Epidermal melanocyte (primary cell): ENCODE data around the gene FAM149A.

Source experiments
- DNase-seq: peaks from one replicate; pipeline ENCODE4 v3.0.0; 2011; ENCODE audit warnings: low spot score; ENCODE audit not compliant: insufficient read length

The FAM149A gene

DNA sequence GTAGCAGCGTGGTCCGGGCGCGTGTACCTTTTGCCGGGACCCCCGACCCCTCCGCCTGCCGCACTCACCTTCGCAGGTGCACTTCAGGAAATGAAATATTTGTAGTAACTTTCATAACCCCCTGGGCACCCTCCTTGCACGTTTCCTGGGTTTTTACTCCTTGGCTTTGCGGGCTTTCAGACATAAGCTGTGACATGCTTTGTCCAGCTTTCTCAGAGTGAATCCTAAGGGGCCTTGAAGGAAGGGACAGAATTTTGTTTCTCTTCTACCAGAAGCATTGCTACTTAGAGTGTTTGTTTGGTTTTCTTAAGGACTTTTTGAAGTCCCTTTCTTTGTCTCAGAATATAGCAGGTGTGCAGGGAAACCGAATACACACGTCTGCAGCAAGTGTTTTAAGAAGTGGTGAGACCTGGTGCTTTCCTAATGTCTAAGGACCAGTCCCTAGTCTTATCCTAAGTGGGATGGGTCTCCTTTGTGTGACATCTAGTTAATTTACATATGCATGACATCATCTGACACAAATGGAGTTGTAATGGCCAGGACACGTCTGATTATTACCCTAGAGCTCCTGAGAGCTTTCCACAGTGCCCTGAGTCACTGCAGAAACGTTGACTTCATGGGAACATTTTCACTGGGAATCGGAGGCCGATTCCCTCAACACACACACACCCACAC is 1.3 kb downstream of the FAM149A start:
- DNase-seq: no peak

DNA sequence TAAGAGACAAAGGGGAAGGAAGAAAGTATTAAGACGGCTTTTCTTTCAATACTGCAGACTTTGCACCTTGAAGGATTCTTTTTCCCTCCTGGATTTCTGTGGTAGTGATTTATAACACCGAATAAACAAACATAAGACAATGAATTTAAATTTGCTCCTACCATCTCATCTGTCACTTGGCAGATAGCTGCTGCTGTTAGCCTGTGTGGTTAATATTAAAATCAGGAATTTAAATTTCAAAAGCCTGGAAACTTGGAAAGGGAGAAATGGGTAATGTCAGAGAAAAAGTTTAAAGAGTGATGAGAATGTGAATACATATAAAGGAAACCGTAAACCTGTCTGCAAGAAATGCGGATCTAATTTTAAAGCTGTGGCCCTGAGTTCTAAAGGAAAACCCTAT is 3.4 kb downstream of the FAM149A start:
- DNase-seq: no peak

DNA sequence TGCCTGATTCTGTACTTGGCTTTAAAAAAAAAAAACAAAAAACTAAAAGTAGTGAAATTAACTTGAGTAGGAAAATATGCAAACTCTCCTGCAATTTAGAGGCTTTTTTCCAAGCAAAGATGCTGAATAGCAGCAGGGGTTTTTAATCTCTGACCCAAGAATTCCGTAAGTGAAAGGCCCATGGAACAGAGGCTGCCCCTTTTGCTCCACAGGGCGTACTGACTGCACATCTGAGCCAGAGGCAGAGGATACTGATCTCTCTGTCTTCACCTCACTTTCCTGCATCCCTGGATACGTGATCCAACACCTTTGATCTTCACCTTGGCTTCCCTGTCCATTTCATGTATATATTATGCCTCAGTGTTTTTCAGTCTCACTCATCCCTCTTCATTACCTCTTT is 3.9 kb downstream of the FAM149A start:
- no peak for DNase-seq

DNA sequence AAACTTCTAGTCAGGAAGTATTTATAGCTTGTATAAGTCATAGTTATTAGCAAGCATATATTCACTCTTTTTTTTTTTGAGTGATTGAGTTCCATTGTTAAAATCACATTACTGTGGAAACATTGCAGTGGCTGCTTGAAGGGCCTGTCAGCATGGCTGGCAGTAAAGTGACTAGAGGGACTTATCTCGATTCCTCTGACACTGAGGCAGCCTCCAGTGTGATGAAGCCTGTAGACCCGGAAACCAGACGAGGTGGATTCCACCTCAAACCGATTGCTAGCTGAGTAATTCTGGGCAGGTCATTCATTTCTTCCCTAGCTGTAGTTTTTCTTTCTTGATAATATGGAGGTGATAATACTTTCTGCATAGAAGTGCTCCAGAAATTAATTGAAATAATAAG is 4.7 kb downstream of the FAM149A start:
- DNase-seq: no peak

DNA sequence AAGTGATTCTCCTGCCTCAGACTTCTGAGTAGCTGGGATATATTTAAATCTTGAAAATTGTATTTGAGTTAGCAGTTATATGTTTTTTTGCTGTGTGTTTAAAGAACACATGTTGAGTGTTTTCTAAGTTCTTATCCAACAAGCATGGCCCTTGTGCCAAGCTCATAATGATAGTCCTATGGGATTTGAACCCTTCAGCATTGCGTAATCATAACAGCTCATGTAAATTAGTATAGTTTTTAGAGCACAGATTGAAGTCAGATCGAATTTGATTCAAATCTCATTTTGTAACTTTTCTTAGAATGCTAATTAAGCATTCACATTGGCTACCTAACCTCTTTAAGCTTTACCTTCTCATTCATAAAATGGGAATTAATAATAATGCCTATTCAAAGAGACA is 12.2 kb downstream of the FAM149A start:
- DNase-seq: no peak

DNA sequence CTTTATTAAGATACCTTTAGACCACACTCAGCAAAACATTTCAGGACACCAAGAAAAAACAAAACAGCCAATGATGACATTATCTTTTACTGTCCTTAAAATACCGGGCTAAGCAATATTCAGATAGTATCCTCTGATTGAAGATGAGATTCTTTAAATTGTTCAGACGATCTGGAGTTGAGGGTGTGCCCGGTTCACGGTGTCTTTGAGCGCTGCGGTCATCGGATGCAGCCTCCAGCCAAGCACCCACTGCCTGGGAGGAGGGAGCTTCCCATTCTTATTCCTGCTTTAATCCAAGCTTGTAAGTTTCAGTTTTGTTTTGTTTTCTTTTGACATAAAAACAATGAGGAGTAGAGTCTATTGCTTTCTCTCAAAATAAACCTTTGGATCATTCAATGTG is 14.1 kb downstream of the FAM149A start:
- DNase-seq: no peak

DNA sequence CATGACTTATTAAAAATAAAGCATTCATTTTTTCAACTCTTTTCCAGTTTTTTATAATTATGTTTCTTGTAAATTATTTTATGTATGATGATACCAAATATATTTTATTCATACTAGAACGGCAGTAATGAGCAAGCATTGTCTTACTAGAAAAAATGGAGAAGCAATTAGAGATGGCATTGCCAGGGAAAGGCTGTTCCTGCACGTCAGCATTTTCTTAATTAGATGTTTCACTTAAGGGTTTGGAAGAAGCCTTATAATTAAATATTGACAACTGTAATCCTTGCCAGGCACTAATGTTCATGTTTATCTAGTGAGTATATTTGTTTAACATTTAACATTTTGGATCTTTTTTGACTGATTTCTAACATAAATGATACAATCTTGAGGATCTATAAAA is 16.6 kb downstream of the FAM149A start:
- no peak for DNase-seq

DNA sequence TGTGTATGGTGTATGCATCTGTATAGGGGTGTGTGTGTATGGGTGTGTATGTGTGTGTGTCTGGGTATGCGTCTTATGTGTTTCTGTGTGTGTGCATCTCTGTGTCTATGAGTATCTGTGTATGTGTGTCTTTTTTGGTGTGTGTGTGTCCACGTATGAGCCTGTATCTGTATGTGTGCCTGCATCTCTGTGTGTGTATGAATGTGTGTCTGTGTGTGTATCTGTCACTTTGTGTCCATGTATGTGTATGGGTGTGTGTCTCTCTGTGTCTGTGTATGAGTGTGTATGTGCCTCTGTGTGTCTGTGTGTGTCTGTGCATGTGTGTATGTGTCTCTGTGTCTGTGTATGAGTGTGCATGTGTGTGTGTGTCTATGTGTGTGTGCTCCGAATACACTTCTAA is 24.3 kb downstream of the FAM149A start:
- DNase-seq: no peak

DNA sequence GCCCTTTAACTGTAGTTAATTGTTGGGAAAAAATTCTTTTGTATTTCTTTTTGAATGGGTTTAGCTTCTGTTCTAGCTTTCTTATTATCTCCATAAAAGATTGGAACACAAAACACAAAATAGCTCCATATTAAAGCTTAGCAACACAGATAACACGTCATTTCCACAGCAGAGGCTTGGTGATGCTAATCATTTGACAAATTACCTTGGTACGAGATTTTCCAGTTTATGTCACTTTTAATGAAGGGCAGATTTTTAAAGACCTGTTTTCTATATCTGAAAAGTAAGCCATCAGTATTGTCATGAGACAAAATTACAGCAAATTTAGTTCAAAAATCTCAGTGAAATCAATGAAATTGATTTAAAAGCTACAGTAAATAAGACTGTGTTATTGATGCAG is 27.4 kb downstream of the FAM149A start:
- no peak for DNase-seq

DNA sequence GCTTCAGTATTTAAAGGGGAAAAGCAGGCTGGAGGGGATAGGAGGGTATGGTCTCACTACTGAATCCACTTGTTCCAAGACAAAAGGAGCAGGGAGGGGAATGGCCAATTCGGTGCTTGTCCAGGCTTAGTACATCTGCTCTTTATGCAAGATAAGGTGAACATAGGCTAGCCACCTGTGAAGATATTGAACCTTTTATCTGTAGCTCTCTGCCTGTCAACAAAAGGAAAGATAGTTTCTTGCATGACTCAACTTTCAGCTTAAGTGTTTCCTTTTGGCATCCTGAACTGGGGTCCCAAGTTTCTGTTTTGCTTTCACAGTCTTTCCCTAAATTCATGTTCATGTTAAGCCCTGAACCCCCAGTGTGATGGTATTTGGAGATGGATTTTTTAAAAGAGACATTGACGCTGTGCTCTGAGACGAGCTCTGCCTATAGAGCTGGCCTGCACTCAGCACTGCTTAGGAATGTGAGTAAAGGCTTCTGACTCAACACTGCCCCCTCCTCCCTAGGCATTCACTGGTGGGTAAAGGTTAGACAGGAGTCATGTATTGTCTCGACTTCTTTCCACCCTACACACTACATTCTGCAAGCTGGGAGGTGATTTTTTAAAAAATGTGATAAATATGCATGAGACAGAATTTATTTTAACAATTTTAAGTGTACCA is 28.2 kb downstream of the FAM149A start:
- DNase-seq: no peak

DNA sequence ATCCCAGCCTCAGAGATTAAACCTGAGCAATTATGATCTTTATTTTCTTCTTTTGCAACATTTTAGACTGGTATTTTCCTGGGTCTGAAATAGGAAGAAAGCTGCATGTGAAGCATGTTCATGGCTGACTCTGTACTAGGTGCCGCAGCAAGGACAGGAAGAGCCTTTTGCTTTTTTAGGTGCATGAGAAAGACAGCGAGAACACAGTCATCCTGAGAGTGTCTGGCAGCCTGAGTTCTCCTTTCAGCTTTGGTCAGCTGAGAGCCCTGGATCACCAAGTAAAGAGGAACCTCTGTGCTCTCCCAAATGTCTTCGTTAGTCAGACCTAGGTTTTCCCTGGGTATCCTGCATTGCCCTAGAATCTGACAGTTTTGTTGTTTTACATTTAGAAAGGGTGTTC is 29.8 kb downstream of the FAM149A start:
- DNase-seq: no peak

DNA sequence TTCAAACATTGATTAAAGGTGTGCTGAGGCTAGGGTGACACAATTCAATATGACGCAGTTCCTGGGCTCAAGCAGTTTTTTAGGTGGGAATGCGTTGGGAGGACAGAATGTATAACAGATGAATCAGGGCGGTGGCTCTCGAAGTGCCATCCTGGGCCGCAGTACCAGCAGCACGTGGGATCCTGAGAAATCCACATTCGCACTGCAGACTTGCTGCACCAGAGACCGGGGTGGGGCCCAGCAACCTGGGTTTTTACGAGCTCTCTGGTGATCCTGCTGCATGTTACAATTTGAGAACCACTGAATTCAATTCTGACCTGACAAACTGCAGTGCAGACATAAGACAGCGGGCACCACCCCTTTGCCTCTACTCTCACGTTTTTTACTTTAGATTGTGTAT is 30.4 kb downstream of the FAM149A start:
- no peak for DNase-seq

DNA sequence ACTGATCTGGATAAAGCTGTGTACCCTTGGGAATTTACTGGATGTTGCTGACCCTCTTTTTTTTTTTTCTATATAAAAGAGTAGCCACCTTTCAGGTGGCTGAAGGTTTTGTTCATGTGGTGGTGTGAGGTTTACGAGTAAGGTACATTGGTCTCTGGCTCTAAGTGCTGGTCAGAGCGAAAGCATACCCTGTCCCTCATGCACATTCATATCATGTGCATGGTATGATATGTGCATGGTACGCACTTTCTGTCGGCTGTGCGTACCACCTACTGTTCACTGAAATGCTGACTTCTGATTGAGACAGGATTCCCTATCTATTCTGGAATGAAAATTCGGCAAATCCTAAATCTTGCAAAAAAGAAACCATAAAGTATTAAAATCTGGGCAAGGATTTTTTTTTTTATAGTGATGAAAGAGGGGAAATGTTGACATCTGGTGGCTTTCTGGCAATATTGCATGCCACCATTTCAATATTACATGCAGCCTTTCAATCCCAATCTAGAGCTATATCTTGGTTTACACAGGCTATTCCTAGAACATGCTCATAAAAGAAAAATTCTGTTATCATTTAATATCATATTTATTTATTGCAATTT is 32.8 kb downstream of the FAM149A start:
- DNase-seq: no peak

DNA sequence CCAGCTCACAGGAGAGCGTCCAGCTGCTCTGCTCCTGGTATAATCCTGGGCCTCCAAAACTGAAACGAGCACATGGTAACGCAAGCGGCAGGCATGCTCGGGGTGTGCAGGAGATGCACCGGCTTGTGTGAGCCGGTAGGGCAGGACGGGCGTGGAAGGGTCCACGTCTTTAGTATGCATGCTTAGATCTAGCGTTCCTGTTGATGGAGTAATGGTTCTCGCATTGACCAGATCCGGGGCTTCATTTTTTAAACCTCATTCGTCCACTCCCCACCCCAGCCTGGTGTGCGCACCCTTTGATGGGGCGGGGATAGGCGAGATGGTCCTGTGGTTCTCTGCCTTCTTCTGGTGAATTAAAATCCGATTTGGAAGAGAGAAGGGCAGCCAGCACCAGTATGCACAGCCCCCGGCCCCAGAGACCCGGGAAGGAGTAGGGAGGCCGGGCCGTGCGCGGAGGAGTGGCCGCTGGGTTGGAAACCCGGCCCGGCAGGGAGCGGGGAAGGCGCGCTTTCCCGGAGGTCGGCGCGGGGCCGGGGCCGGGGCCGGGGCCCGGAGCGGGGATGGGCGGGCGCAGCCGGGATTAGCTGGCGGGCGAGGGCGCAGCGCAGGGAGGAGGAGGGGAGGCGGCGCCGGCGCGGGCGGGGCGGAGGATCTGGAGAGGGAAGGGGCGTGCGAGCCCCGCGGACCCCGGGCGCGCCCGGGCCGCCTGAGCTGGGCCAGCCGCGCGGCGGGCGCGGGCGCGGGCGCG is 39.9 kb downstream of the FAM149A start:
- peak; percentile 36 for DNase-seq

DNA sequence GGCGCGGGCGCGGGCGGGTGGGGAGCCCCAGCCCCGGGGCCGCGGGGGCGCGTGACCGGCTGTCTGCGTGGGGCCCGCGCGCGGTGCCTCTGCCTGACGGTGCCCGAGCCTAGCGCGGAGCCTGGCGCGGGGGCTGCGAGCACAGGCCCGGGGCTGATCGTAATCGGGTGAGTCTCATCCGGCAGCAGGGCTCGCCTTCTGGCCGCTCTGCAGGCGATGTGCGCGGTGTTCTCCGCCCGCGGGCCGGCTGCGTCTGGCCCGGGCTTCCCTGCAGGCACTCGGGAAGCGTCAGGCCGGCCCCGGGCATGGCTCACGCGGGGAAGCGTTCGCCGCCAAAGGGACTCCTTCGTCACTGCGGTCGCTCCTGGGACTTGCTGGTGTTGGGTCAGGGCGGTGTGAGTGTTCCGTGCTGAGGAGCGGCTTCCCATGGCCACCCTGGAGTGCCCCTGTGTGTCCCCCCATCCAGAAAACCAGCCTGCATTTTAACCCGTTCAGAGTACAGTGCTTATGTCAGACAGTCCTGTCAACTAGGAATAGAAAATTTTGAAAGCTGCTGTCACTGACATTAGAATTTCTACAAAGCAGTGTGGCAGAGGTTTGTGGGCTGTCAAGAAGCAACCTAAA is 40.6 kb downstream of the FAM149A start:
- DNase-seq: peak; percentile 31

DNA sequence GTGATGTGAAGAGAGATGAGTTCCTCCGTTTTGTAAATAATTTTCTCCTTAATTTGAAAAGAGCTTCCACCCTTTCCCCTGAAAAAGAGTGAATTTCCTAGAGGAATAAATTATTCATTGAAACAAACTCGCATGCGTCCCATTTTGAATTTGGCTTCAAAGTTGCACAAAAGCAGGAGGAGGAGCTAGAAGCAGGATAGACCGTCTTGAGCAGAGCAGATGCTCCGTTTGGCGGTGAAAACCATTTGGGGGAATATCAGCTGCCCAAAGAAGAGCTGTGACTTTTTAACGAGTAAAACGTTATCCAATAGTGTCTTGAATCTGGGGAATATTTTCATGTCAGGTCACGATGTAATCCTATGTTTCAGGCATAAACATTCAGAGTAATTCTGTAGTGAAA is 42.0 kb downstream of the FAM149A start:
- no peak for DNase-seq

DNA sequence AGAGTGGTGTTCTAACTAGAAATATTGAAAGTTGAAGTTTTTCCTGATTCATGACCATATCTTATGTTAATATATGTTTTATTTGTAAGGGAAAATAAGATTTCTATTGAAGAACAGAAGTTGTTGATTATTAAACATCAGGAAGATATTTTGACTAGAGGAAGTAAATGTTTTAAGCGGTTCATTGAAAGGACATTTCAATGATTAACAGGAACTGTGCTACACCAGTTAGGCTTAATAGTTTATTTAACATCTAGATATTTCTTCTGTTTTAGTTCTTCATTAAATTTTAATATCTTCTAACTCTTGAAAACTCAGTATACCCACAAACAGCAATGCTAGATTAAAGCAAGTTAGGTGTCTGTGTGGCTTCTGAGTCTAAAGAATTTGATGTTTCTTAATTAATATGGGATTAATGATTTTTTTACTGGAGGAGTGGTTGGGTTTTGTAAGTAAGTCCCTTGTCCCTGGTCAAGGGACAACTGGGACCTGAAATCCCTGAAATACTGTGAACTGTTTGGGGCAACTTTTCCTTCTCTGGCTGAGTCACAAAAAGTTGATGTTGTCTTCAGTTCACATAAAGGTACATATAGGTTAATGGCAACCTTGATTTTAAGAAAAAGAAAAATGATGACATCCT is 44.0 kb downstream of the FAM149A start:
- DNase-seq: no peak

DNA sequence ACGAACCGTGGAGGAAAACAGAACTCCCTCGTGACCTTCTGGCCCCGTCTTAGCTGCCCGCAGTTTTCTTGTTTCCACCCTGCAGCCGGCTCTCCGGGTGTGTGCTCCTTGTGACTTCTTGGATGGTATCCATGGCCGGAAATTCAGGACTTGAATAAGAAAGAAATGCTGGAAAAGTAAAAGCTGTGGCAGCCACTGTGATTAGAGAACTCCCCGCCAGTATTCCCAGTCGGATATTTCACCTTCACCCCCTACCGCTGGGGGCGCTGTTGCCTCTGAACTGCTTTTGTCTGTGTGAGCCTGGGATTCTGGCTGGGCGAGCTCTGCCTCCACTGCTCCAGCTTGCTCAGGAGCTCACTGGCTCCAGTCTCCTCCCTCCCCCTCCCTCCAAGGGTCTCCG is 45.4 kb downstream of the FAM149A start:
- no peak for DNase-seq

DNA sequence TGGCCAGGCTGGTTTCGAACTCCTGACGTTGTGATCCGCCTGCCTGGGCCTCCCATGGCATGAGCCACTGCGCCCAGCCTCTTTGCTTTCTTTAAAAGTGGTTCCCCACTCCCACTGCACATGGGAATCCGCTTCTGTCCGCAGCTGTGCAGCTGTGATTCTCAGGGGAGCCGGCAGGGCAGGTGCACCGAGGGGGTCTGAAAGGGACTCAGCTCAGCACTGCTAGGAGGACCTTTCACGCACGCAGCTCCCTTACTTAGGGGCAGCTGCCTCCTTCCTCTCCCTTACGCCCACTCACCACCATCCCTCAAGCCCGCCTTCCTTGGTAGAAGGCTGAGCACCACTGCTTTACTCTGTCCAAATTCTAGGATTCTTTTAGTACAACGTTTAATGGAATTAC is 46.4 kb downstream of the FAM149A start:
- DNase-seq: no peak

DNA sequence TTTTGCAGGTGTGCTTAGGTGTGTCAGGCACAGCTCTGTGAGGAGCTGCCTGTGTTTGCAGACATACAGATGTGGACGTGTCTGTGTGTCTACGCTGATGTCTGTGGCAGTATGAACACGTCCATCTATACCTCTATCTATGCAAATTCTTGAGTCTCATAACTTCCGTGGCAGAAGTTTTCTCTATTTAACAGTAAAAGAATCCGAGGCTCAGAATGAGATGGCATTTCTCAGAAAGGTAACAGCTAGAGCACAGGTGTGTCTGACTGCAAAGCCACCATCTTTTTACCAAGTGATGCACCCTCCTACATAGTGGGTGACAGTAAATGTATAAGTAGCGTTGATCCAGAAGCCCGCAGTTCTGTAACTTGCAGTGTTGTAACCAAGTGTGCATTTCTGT is 47.0 kb downstream of the FAM149A start:
- DNase-seq: no peak

DNA sequence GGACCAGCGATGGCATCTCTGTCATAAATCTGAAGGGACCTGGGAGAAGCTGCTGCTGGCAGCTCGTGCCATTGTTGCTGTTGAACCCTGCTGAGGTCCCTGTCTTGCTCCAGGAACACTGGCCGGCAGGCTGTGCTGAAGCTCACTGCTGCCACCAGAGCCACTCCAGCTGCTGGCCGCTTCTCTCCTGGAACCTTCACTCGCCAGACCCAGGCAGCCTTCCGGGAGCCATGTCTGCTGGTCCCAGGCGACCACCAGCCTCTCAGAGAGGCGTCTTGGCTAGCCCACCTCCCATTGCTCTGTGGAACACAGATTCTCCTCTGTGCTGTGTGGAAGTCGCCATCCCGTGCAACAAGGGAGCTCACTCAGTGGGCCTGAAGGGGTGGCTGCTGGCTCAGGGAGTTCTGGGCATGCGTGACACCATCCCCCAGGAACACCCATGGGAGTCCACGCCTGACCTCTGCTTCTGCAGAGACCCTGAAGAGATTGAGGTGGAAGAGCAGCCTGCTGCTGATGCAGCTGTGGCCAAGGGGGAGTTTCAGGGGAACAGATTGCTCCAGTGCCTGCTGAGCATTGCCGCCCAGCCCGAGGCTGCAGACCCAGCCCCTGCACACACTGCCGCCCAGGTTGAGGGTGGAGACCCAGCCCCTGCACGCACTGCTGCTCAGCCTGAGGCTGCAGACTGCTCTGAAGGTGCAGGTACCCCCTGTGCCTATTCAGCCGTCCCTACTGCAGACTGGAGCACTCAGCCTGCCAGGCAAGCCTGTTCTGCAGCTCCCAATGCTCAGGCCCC is 53.7 kb downstream of the FAM149A start:
- no peak for DNase-seq
